ENCODE measurements around the gene DSC3.
"Not testable (repeated sequence)": the region's sequence is repeated elsewhere in the genome, so short reads cannot be mapped to it uniquely, and the experiment has no call there.

Gene DSC3

DNA sequence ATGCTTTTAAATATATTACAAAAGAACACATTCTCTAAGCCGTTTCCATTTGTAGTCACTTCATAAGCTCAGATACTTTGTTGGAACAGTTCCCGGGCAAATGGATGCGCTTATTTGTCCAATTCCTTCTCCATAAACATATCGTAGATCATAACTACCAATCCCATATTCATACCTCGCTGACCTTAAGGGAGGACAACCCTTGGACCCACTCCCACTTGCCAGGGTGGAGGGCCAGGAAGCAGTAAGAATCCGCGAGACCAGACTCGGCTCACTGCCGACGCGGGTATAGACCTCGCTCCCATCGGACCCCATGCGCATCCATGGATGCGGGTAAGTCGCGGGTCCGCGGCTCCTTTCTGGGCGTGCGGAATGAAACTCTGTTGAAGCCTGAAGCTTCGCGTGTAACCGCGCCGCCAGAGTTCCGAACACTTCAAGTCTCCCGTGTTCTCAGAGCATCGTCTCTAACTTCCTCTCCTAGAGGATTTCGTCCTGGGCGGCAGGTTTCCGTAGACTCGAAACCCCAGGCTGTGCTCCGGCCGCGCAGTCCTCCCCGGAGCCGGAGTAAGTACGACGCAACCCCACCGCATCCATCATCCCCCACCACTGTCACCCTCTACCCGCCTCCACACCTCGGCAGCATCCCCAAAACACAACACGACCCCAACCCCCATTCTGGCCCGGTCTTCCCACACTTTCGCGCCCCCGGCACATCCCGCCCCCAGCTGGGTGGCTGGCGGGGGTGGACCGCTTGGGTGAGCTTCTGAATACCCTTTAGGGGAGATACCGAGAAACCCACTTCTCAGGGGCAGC, 1.1 kb downstream of the DSC3 start:
- peak; percentile 58 for DNase-seq (ENCODE audit: low spot score)

DNA sequence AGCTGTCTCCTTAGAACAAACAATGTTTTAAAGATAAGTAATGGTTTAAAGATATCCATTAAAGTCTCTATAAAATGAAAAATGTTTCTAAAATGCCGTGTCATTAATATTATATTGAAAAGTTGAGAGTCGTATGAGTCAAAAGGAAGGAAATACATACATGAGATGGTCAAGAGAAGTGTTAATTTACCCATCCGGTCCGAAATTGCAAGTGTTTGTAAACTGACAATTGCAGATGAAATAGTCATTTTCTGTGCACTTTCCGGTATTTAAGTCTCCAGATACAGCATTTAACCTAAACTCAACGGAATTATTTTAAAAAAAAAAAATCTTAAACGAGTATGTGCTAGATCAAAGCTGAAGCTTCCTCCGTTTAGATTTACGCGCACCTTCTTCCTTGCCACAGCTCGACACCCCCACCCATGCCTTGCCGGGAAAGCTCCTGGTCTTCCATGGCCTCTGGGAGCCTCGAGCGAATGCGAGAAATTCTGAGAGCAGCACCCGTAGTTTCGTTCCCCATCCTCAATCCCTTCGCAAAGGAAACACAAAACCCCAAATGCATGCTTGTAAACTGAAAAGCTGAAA, 1.8 kb downstream of the DSC3 start:
- DNase-seq (ENCODE audit: low spot score): peak; percentile 54

DNA sequence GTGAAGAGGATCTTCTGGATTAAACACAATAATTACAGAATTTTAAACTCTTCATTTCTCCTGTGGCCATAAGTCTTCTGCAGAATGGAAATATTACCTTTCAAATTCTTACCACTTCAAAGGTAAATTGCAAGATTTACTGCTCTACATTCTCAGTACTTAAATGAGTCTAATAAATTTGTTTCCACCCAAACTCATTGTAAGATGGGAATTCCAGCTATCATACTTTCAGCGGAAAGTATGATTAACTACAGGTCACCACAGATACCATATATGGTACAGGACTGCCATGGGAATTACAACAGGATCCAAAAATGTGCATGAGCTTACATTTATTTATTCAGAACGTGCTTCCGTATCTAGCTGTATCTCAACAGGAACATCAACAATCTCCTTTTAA, 3.1 kb downstream of the DSC3 start:
- no peak for DNase-seq (ENCODE audit: low spot score)

DNA sequence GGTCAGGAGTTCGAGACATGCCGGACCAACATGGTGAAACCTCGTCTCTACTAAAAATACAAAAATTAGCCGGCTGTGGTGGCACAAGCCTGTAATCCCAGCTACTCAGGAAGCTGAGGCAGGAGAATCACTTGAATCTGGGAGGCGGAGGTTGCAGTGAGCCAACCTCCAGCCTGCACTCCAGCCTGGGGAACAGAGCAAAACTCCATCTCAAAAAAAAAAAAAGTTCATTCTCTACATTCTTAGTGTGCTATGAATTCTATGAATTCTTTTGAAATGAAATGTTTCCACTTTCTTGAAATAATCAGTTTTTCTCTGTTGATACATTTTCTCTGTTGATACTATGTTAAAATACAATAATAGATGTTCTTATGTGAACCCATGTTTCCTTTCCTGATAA, 4.9 kb downstream of the DSC3 start:
- DNase-seq (ENCODE audit: low spot score): not testable (repeated sequence)

DNA sequence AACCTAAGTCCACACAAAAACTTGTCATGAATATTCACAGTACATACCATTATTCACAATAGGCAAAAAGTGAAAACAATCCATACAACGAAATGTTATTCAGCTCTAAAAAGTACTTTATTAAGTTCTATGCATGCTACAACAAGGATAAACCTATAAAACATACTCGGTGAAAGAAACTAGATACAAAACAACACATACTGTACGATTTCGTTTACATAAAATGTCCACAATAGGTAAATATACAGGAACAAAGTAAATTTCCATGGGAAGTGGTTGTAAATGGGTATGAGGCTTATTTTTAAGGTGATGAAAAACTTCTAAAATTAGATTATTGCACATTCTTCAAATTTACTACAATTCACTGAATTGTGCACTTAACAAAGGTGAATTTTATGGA, 8.0 kb downstream of the DSC3 start:
- DNase-seq (ENCODE audit: low spot score): no peak

DNA sequence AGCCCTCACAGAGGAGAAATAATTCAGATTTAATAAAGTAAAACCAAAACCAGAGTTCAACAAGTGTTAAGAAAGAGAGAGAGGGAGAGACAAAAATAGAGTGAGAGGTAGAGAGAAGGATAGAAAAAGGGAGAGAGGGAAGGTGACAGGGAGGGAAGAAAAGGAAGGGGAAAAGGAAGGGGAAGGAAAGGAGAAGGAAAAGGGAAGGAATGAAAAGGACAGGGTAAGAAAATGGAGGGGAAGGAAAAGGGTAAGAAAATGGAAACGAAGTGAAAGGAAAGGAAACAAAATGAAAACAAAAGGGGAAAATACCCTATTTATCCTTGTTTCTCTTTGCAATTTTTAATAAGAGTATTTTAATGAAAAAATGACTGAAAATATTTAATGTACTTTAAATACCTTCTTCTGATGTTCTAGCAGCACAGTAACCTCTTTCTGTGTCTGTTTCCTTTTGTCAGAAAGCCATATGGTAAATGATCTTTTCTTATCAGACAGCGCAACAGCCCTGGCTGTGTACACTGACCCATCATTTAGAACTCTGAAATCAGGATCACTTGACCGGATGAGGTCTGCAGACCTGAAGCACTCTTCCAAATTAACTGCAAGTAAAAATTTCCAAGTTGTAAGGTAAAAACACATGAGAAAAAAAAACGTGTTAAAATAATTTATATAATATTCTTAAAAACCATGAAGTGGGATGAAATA, 11.8 kb downstream of the DSC3 start:
- DNase-seq (ENCODE audit: low spot score): no peak

DNA sequence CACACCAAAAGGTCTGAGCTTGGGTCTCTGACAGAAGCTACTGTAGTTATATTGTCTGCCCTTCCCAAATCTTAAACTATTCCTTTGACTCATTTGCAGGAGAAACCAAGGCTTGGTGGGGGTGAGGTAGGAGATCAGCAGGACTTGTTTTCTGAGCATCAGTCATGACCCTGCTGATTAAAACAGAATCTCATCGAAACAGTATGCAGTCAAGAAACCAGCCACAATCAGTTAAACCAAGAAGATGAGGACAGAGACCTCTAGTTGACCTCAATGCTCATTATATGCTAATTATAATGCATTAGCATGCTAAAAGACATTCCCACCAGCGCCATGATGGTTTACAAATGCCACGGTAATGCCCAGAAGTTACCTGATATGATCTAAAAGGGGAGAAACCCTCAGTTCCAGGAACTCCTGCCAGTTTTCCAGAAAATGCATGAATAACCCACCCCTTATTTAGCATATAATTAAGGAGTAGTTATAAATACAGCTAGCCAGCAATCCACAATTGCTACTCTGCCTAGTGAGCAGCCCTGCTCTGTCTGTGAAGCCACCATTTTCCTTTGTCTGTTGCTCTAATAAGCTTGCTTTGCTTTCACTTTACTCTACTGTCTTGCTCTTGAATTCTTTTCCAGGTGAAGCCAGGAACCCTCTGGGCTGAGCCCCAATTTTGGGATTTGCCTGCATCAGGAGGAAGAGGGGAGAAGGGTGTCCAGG, 26.7 kb downstream of the DSC3 start:
- no peak for DNase-seq (ENCODE audit: low spot score)

DNA sequence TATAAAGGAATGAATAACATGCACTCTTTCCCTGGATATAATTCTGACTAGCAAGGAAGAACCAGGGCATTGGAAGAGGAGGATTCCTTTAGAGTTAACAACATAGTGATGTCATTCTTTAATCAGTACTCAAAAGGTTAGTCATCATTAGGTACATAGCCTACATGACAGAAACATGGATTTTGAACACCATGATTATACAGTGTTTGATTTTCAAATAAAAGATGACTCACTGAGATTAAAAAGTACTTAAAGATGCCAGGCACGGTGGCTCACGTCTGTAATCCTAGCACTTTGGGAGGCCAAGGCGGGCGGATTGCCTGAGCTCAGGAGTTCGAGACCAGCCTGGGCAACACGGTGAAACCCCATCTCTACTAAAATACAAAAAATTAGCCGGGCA, 31.1 kb downstream of the DSC3 start:
- DNase-seq (ENCODE audit: low spot score): not testable (repeated sequence)

DNA sequence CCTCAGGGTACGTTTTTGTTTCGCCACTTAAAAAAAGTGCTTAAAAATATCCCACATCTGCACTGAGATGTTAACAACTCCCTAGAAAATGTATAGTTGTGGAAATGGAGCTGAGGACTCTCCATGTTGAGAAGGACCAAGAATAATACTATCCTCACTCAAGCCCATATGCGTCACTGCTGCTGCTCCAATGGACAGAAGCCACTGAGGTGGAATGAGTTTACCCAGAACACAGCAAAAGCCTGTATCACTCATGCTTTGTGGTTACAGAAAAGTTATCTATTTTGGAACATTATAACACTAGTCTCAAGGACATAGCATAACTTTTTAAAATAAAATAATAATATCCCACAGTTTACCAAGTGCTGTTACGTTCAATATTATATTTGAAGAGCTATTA, 31.9 kb downstream of the DSC3 start:
- DNase-seq (ENCODE audit: low spot score): no peak

DNA sequence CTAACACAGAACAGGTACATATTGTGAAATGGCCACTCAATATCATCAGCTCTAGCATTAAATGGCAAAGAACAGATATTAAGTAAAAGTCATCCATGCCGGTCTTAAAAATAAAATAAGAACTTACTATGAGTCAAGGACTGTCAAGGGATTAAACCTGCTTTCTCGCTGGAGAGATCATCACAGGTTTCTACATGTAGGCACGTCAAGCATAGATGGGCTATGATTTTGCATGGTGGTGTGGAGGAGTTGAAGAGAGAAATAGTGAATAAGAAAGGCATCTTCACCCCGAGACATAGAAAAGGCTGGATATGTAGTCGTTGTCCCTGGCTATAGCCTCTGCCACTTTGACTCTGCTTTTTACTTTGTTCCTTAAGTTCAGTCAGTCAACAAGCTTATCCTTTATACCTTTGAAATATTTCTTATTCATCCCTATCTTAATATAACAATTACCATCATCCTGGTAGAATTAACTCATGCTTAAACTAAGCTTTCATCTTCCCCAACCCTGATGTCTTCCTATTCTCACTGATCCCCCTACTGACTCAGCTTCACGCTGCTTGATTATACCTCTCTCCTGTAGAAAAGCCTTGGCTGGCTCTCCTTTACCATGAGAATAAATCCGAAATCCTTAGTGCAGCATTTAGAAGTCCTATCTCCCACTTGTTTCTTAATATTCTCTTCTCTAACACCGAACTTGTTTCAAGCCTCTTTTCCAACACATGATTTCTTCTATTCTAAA, 42.5 kb downstream of the DSC3 start:
- DNase-seq (ENCODE audit: low spot score): no peak

DNA sequence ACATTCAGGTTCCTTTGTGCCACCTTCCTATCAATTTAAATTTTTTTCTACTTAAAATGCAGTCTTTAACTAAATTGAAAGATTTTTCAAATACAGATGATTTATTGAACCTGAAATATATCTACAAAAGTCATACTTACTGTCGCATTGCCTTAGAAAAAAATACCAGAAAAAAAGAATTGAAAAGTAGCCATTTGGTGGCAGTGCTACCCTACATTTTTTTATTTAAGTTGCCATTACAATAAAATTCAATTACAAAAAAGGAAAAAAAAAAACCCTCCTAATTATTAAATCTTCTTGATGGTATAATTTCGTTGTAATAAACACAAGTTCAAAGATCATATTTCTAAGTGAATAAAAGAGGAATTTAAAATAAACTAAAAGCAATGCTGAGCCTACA, 43.4 kb downstream of the DSC3 start:
- DNase-seq (ENCODE audit: low spot score): no peak

DNA sequence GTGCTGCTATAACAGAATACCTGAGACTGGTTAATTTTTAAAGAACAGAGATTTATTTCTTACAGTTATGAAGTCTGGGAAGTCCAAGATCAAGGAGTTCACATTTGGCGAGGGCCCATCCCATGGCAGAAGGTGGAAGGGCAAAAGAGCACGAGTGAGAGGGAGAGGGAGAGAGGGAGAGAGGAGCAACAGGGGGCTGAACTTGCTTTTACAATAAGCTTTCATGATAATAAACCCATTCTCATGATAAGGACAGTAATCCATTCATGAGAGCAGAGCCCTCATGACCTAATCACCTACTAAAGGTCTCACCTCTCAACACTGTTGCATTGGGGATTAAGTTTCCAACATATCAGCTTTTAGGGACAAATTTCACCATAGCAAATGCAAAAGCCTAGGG, 45.3 kb downstream of the DSC3 start:
- DNase-seq (ENCODE audit: low spot score): no peak

DNA sequence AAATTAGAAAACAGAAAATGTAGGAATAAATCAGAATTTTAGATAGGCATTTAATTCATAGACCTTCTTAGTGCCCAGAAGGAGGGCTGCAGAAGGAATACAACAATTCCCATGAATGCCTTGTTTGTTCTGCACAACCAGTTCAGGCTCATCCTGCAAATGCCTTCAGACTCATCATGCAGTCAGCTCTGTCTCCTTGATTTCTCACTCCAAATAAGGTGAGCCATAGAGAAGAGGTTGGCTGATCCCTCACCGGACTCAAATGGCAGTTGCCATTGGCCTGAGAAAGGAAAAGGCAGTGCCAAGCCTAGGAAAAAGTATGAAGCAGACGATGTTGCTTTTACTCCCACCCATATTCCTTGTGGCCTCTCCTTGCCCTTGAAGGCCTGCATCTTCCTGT, 50.3 kb downstream of the DSC3 start:
- no peak for DNase-seq (ENCODE audit: low spot score)

DNA sequence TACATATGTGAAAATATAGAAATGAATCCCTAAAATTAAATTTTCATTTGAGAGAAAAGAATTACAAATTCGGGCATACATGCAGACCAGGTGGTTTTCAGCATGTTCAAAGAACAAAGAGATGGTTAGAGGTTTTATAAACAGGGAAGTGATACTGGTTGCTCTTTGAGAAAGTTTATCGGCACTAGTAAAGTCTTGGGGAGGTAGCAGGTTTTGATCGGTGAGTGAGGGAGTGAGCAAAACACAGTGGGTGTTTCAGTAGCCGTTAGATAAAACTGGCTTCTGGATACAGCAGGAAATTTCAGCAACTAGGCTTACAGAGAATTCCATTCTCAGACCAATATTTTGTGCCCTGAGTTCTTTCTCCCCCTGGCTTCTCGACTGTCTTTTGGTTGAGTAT, 51.1 kb downstream of the DSC3 start:
- DNase-seq (ENCODE audit: low spot score): no peak

DNA sequence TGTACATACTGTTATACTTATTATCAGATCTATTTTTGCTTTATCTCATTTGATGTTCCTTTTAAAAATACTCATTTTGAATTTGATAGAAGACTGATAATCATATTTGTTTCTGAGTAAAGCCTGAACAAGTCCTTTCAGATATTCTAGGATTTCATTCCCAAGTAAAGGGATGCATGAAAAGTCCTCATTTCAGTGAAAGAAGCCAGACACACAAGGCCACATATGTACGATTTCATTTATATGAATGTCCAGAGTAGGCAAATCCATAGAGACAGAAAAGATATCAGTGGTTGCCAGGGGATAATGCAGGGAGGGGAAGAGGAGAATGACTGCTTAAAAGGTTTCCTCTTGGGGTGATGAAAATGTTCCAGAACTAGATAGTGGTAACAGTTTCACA, 53.4 kb downstream of the DSC3 start:
- no peak for DNase-seq (ENCODE audit: low spot score)

DNA sequence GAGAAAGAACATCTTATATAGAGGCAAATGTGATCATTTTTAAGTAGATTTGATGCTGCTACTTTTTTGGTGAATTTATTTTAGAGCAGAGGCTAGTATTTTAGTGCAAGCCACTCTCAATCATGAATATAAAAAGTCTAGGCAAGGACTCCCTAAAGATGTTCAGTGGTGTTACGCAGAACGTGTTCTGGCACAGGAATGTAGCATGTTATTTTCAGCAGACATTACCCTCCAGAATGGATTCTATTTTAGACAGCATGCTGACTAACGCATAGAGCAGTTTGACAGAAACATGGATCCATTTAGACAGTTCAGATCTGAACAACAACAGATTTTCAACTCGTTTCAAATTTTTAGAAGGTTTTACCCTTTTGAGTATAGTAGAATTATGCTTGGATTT, 54.1 kb downstream of the DSC3 start:
- DNase-seq (ENCODE audit: low spot score): no peak

DNA sequence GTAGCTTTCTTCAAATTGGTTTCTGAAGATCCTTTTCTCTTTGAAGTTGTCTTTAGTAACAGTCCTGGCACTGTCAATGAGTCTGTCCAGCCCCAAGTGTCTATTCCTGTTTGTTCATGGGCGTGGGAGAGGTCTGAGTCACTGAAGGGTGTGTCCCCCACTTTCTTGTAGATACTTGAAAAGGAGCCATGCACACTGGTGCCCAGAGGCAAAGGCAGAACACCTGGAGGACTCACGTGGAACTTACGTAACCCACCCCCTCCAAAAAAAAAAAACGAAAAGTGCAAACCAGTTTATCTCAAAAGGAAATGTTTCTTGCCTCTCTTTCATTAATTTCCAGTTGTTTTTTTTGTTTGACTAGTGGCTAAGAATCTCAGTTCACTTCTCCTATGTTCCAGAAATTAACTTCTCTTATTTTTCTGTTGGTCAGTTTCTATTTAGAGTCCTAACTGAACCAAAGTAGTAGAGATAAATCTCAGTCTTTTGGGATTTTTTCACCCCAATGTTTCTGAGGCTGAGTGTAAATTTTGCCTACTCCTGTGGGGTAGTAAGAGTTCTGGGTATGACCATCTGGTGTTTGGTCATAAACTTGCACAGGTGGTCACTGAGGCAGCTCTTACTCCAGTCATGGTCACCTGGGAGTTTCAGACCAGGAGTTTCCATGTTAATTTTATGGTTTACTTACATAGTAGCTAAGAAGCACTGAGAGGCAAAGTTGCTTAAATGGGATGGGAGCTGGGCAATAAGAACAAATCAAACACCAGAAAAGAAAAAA, 54.9 kb downstream of the DSC3 start:
- DNase-seq (ENCODE audit: low spot score): no peak

DNA sequence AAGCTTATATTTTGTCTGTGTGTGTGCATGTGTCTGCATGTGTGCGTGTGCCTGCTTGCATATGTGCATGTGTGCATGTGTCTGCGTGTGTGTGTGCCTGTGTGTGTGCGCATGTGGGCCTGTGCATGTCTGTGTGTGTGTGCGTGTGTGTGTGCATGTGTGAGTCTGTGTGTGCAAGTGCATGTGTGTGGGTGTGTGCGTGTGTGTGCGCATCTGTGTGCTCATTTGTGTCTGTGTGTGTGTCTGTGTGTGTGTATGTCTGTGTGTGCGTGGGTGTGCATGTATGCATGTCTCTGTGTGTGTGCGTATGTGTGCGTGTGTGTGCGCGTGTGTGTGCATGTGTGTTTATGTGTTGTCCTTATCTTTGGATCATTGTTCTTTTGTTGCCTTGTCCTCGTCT, 56.8 kb downstream of the DSC3 start:
- DNase-seq (ENCODE audit: low spot score): no peak

DNA sequence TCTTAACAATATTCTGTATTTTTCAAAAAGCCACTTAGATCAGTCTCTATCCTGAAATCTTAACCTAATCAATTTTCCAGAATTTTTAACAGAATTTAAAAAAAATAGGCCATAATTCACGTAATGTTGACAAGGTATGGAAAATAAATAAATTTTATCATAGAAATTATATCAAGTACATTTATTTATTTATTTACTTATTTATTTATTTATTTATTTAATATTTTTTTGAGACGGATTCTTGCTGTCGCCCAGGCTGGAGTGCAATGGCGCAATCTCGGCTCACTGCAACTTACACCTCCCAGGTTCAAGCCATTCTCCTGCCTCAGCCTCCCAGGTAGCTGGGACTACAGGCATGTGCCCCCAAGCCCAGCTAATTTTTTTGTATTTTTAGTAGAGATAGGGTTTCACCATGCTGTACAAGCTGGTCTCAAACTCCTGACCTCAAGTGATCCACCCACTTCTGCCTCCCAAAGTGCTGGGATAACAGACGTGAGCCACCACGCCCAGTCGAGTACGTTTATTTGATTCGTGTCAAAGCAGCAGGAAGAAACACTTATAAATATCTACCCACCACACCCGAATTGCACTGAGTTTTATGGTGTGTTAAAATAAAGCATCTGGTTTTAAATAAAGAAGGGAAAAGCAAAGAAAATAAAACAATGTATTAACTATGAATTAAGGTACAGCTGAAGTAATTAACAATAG, 60.1 kb downstream of the DSC3 start:
- no peak for DNase-seq (ENCODE audit: low spot score)

DNA sequence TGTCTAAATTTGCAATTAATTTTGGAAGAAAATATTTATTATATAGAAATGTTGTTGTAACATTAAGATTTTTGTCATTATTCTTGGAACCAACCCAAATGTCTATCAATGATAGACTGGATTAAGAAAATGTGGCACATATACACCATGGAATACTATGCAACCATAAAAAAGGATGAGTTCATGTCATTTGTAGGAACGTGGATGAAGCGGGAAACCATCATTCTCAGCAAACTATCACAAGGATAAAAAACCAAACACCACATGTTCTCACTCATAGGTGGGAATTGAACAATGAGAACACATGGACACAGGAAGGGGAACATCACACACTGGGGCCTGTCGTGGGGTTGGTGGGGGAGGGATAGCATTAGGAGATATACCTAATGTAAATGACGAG, 64.5 kb downstream of the DSC3 start:
- DNase-seq (ENCODE audit: low spot score): not testable (repeated sequence)

Measured in ecto neural progenitor cell (in vitro differentiated cells).